Uterus (tissue), 4 donors: Measurements from ENCODE around the gene TMEM26. TPM values are rescaled to one million over a fixed set of nuclear protein-coding genes. Genes with fewer than 3 reads are reported as not detected.

Experiments used
- DNase-seq, 2 donors: peaks; one replicate each; pipeline ENCODE4 v3.0.0-alpha.2; 2019 to 2020
- H3K27ac ChIP-seq, 2 donors: fragments of 200-600 bp; sonication (generic); 1 replicate in 1 of 2; 2 replicates in 1 of 2; pipeline ENCODE4 v1.5.1; 2016 to 2018
- H3K27me3 ChIP-seq, 2 donors: fragments of 200-600 bp; sonication (generic); one replicate each; pipeline ENCODE4 v1.5.1; 2018 to 2019; ENCODE audit warnings: control low read depth in 1 of 2
- H3K36me3 ChIP-seq, 2 donors: fragments of 200-600 bp; sonication (generic); one replicate each; pipeline ENCODE4 v1.5.1; 2019; ENCODE audit warnings: control low read depth in 1 of 2
- H3K4me1 ChIP-seq, 2 donors: fragments of 200-600 bp; sonication (generic); one replicate each; pipeline ENCODE4 v1.5.1; 2018 to 2019; ENCODE audit warnings: control low read depth in 1 of 2
- H3K4me3 ChIP-seq, 2 donors: fragments of 200-600 bp; sonication (generic); 1 replicate in 1 of 2; 2 replicates in 1 of 2; pipeline ENCODE4 v1.5.1; 2018 to 2019; ENCODE audit warnings: mild to moderate bottlenecking in 1 of 2
- H3K9me3 ChIP-seq, 2 donors: fragments of 200-600 bp; sonication (generic); one replicate each; pipeline ENCODE4 v1.5.1; 2019; ENCODE audit warnings: control low read depth in 1 of 2
- POLR2A ChIP-seq, 2 donors: fragments of 450-650 bp; IDR thresholded peaks; one replicate each; pipeline ENCODE4 v1.6.1; 2016; ENCODE audit warnings: antibody characterized with exemption in 2 of 2, mild to moderate bottlenecking in 1 of 2, moderate library complexity in 1 of 2
- intact Hi-C: fragments of 100-400 bp; cut with DNase I; formaldehyde crosslinking; loops from one replicate; pipeline ENCODE4 v1.15.1; 2023; ENCODE audit warnings: low total_unique reads
- total RNA-seq, 4 donors: library from RNA; depleted of rRNA in 3 of 4; stranded (reverse); fragments of >200 nt in 3 of 4; gene quantifications; one replicate each; pipeline versions ENCODE4 v1.1.0 to v1.2.4, GENCODE V29; 2014 to 2023
- TF ChIP-seq, protein P1 (sequence below), 4 experiments: fragments of 200-600 bp in 2 of 4; fragments of 450-650 bp in 2 of 4; sonication (generic) in 2 of 4; IDR thresholded peaks; one replicate each; pipeline ENCODE4 v1.5.1; 2016 to 2019; ENCODE audit warnings: antibody characterized with exemption in 4 of 4, mild to moderate bottlenecking in 2 of 4, moderate library complexity in 1 of 4
- donor health status: DM: yes; HTN: yes; CAD: no.

TMEM26 gene
- total RNA-seq, 4 donors from 2014 or later = 0.29 to 35.7 (median 1.8) TPM

DNA sequence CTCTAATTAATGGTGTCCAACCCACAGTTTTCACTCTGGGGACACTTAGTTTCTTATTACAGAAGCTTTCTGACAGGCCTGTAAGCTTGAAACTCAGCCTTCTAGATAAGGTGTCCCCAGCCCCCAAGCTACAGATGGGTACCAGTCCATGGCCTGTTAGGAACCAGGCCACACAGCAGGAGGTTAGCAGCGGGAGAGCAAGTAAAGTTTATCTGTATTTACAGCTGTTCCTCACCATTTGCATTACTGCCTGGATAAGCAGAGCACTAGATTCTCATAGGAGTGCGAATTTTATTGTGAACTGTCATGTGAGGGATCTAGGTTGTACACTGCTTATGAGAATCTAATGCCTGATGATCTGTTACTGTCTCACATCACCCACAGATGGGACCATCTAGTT, 93.7 kb downstream of the TMEM26 start:
- intact Hi-C loops = no loop called here
- H3K9me3 ChIP-seq = no peaks in the 10 kb centered on the region
- TF ChIP-seq, protein P1, sequence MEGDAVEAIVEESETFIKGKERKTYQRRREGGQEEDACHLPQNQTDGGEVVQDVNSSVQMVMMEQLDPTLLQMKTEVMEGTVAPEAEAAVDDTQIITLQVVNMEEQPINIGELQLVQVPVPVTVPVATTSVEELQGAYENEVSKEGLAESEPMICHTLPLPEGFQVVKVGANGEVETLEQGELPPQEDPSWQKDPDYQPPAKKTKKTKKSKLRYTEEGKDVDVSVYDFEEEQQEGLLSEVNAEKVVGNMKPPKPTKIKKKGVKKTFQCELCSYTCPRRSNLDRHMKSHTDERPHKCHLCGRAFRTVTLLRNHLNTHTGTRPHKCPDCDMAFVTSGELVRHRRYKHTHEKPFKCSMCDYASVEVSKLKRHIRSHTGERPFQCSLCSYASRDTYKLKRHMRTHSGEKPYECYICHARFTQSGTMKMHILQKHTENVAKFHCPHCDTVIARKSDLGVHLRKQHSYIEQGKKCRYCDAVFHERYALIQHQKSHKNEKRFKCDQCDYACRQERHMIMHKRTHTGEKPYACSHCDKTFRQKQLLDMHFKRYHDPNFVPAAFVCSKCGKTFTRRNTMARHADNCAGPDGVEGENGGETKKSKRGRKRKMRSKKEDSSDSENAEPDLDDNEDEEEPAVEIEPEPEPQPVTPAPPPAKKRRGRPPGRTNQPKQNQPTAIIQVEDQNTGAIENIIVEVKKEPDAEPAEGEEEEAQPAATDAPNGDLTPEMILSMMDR (IDR thresholded peaks at IDR 0.05) = no peak
- TF ChIP-seq POLR2A (IDR thresholded peaks at IDR 0.05) = no peak
- H3K4me3 ChIP-seq = no peak overlapping the region
- H3K36me3 ChIP-seq = no peaks in the 10 kb centered on the region
- DNase-seq = no peak
- H3K4me1 ChIP-seq = no peaks in the 10 kb centered on the region
- no peaks in the 10 kb centered on the region for H3K27me3 ChIP-seq
- no peak overlapping the region for H3K27ac ChIP-seq

DNA sequence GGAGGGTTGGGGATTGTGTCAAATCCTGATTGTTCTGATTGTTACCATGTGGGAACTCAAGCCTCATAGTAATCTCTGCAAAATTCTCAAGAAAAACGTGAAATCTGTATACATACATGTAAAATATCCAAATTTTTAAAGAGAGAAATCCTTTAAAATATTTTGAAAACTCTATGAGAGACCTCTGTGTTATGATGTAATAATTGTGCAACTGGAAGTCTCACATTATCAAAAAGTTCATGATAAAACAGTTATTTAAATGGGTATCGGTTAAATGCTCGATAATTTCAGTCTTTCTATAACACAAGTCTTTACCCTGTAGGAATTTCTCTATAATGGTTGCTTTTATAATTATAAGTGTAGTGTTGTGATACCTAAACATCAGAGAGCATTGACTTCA, 95.5 kb downstream of the TMEM26 start:
- Histone ChIP-seq H3K9me3 (no peaks in the 10 kb centered on the region), H3K27ac (no peak overlapping the region), H3K4me1 (no peaks in the 10 kb centered on the region), H3K36me3 (no peaks in the 10 kb centered on the region), H3K4me3 (no peak overlapping the region), H3K27me3 (no peaks in the 10 kb centered on the region)
- TF ChIP-seq POLR2A (IDR thresholded peaks at IDR 0.05) = no peak
- TF ChIP-seq, protein P1 (IDR thresholded peaks at IDR 0.05) = no peak
- intact Hi-C loops = no loop called here
- no peak for DNase-seq

Other genes with a start within 250 kb of the TMEM26 start
- gene CABCOCO1, start 209.5 kb upstream of the TMEM26 start, total RNA-seq = 1 to 10 TPM in 2 of 4 donors, not detected in 2; 1.9 to 6.7 TPM